ENCODE results near the gene ADAMTS2.
"Not testable (repeated sequence)": the region's sequence is repeated elsewhere in the genome, so short reads cannot be mapped to it uniquely, and the experiment has no call there.

Gene ADAMTS2

DNA sequence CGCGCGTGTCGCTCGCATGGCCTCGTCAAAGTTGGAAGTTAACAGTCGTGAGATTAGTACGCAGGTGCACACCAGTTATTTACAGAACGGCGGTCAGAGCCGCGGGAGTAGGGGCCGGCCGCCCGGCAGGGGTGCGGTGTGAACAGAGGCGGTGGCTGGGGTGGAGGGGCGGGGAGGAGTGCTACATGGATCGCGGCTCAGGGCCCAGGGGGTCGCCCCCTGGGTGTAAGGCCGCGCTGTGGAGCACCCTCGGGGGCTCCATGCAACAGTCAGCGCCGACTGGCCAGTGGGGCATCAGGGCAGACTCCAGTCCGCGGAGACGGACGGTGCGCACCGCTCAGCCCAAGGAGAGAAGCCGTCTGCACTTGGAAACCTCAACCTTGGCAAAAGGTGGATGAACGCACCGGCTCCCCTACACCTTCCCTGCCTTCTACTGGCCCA lies 224.8 kb downstream of the ADAMTS2 start:
- ATAC-seq: no peak

DNA sequence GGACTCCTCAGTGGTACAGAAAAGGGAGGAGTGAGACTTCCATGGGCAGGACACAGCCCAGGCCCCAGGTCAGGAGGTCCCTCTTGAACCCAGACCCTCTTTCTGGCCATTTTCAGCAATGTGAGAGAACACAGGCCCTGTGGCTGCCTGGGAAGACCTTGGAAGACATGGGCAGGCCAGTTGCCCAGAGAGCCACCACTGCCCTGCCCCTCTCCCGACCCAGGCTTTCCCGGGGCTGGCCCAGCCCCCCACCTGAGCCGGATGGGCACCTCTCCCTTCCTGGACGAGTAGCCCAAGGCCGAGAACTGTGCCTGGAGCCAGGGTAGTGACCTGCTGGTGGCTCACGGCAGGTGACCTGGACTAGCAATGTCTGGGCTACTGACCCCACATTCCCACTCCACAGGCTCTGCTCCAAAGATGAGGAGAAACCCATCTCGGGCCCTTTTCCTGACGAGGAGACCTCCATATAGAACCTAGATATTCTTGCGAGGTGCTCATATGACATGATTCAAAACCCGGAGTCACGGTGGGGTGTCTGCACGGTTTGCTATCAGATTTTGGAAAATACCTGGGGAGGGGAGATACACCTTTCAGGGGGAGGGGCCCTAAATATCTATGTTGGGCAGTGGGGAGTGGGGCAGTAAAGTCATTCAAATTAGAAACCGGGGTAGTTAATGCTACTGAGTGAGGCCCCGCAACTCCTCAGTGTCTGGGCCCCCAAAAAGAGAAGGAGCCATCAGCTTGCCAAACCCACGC lies 225.7 kb downstream of the ADAMTS2 start:
- ATAC-seq: no peak

DNA sequence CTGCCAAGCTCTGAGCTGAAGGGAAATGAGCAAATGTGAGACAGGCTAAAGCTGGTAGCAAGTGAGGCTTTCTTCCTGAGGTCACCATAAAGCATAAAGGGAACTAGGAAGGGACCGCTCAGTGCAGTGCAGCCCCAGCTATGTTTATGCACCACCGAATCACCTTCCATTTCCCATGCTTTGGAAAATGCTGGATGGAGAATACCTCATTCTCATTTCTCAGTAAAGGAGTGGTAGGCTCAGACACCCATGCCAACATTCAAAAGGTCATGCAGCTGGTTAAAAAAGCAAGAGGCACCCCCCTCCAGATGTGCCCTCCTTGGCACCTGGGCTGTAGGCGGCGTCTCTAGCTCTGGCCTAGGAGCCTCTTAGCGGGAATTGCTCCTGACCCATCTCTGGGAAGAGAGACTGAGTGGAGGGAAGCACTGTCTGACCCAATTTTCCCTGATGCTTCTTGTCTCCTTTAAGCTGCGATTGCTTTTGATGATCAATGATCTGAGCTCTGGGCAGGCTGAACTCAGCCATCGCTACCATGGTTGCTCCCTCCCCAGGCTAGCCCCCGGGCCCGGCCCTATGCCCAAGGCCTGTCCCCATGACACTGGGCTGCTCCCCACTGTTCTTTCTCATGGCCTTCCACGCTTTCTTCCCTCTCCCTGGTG lies 226.4 kb downstream of the ADAMTS2 start:
- no peak for ATAC-seq

DNA sequence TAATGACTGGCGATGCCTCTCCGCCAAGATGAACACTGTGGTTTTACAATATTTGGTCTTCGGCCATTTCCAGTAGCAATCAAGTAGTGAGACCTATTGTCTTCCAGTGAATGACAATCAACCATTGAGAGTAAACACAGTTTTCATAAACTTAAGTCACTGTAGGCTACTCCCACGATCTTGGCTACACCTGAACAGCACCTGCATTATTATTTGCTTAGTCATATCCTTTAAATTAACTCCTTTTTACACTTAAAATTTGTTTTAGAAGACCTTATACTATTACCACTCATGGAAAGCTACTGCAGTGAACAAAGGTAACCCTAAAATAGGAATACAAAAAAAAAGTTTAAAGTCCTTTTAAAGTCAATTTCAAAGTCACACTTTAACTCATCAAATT lies 226.9 kb downstream of the ADAMTS2 start:
- ATAC-seq: no peak

DNA sequence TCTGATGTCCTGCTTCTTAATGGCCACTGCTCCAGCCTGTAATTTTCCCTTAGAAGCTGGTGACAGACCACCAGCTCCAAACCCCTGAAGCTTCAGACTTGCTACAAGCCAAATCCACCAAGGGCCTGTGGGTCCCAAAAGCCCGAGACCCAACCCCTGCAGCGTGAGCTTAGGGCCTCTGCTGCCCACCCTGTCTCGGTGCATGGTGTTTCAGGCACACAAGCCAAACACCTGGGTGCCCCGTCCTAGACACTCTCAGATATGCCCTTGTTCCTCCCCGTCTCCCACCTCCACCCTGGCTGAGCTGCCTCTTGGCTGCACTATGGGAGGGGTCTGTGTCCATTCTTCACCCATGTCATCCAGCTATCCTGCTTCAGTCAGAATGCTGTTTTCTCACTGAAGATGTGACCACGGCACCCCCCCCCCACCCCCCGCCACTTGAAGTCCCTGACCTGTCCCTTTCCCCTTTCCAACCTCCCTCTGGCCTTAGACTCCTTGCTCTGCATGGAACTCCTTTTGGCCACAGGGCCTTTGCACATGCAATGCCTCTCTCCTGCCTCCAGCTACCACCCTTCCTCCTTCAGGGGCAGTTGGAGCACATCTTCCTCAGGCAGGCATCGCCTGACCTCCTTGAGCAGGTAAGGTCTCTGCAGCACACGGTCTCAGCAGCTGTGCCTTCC lies 229.3 kb downstream of the ADAMTS2 start:
- no peak for ATAC-seq

DNA sequence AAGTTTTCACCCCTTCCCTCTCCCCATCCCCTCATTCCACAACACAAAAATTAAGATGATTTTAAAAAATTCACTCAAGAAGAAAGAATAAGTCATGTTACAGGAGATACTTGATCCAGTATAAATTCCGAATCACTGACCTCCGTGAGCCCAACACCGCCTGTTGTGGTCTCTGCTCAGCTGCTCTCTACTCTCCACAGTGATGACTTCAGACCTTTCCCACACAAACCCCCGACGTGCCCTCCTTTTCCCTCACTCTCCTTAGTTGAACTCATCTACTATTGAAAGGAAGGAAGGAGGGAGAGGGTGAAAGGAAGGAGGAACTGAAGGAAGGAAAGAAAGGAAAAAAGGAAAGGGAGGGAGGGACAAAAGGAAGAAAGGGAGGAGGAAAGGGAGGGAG lies 230.0 kb downstream of the ADAMTS2 start:
- ATAC-seq: no peak

DNA sequence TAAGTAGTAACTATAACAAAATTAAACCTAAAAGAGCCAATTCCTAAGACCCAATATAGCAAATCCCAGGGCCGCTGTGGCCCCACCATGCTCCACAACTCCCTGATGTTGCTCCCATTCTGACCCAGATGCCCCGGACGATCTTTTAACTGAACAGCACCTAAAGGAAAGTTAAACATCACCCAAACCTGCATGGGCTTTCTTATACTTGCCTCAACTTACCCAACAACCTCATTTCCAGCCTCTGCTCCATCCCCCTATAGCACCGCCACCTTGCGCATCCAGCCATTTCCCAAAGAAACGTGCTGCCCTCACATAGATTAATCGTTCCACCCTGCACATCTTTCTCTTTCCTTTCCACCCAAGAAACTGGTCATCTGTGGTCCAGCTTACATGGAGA lies 230.5 kb downstream of the ADAMTS2 start:
- no peak for ATAC-seq

DNA sequence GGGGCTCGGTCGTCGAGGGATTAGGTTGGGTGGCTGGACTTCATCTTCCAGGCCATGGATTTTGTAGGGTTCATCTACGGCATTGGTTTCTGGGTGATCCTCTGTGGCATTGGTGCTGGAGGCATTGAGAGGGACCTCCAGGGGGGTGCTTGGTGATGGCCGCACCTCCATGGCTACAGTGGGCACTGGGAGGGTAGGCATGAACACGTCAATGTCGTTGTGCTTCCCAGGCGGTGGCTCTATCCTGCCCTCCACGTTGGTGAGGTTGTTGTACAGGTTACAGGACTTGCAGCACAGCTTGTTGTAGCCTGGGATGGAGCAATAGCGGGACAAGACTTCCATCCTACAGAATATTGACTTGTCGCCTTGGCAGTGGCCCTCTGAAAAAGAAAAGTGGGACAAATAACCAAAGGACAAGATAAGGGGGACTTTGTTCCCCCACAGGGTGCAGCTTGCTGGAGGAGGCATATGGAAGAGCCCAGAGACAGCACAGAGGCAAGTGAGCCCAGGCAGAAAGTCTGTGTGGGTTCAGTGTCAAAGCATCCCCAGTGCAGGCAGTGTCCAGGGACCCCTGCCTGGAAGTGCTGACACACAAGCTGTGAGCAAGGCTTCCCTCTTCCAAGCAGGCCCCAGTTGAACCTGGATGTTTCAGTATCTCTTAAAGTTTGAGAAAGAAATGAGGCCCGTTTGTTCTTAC lies 231.2 kb downstream of the ADAMTS2 start:
- no peak for ATAC-seq

DNA sequence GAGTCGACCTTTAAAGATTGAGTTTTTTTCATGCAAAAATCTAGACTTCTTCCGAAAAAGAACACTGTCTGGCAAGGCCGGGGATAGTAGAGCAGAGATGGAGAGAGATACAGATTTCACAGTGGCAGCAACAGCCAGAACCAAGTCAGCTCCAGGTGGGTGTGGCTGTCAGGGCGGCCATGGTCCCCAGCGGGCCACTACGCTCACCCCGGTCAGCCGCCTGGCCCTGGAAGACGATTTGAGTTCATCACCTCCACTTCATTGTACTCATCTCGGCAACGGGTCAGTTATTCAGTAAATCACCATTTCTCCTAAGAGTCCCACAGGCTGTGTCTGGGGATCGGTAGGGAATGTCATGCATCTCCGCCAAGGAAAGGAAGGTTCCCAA lies 232.1 kb downstream of the ADAMTS2 start:
- no peak for ATAC-seq

DNA sequence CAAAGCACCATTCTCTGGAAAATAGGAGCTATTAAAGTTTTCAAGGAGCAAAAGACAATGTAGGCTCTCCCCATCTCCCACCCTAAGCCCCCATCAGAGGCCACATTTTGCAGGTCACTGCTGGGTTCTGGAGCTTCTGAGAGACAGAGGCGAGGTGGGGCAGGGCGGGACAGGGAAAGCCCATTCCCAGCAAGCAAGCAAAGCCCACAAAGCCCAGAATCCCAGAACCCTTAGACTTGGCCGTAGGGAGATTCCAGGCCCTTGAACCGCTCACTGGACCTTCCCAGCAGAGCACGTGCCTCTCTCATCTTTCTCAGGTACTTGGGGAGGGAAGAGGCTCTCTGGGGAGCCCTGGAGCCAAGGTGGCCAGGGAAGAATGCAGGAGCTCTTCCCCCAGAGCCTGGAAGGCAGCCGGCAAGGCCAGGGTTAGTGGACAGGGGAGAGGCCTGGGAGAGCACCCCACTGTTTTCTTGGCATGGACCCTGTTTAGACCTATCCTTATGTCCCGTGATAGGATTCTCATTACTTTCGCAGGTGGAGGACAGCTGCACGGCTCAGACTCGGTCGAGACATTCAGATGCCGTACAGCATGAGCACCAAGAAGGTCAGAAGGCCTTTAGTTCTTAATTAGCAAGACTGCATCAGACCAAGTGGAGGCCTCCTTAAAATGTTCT lies 232.7 kb downstream of the ADAMTS2 start:
- no peak for ATAC-seq

DNA sequence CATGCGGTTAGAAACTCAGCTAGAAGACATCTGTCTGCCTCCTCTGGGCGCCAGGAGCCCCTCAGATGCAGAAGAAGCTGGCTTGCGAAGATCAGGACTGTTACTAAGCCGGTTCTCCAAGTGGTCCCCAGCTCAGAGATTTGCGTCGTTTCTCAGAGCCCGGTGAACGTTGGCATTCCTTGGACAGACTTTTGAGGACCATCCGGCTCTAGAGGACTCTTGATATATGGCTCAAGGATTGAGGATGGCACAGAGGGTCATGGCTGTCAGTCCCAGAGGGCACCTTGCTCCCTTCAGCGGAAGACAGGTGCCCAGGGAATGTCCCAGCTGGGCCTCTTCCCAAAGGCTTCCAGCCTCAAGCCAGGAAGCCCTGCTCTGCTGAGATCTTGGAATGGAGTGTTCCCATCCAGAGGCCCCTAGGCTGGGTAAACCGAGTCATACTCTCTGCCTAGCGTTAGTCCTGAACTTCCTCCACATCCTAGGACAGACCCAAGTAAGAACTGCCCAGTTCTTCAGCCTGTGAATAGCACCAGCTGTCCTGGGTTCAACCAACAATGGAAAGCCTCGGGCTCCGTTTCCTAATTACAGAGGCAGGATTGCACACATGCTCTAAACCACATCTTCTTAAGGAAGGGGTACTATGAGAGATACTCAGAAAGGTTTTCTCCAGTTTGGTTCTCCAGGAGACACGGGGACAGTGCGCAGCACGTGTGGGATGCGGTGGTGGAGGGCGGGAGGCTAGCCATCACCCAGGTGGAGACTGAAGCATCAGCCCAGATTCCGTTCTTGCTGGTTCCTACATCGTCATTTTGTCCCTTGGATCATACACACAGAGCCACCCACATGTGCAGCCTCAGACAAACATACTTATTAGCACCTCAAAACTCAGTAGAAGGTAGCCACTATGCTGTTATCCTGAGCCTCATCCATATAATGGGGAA lies 233.7 kb downstream of the ADAMTS2 start:
- ATAC-seq: no peak

DNA sequence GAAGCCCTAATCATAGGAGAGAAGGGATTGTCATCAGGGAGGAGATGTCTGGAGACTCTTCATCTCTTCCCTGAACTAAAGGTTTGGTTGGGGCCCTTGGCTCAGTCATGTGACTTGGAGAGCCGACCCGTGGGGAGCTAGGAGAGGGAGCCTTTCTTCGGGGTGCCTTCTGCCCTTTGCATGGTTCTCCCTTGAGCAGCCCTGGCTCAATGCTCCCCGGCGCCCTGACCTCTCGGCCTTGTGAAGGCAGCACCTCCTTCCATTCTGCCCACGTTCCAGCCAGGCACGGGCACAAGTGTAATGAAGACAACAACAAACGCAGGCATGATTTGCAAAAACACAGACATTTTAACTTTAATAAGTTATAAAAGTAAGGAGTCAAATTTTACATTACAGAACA lies 234.7 kb downstream of the ADAMTS2 start:
- ATAC-seq: no peak

DNA sequence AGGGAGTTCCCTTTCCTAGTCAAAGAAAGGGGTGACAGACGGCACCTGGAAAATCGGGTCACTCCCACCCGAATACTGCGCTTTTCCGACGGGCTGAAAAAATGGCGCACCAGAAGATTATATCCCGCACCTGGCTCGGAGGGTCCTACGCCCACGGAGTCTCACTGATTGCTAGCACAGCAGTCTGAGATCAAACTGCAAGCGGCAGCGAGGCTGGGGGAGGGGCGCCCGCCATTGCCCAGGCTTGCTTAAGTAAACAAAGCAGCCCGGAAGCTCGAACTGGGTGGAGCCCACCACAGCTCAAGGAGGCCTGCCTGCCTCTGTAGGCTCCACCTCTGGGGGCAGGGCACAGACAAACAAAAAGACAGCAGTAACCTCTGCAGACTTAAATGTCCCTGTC lies 244.0 kb downstream of the ADAMTS2 start:
- ATAC-seq: not testable (repeated sequence)

DNA sequence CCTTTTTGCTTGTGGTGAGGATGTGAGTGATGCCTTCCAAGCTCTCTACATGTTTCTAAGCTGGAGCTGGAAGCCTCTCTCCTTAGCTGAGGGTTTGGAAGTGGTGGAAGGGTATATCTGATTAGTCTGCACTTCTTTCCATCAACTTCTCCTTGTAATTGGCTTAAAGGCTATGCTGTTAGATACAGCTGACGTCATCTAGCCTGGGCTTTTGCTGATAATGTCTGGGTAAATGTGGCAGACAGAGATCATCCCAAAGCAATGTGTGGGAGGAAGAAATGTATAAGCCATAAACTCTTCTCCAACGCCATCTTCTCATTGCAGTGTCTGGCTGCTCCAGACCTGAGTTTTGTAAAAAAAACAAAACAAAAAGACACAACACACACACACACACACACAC lies 255.8 kb downstream of the ADAMTS2 start:
- ATAC-seq: no peak

DNA sequence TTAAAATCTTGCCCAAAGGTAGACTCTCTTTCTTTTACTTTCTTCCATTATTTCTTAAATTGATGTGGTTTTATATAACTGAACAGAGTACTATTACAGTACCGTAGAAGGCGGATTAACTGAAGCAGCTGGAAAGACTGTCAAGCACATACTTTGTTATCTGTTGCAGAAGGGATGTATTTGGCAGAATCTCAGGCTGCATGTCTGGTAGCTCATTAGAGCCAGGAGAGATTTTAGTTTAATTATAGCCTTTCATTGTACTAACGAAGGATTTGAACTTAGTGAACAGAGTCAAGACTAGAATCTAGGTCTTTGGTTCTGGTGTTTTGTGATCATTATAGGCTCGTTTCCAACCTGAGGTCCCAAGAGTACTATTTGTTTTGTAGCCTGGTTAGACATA lies 264.5 kb downstream of the ADAMTS2 start:
- ATAC-seq: no peak

DNA sequence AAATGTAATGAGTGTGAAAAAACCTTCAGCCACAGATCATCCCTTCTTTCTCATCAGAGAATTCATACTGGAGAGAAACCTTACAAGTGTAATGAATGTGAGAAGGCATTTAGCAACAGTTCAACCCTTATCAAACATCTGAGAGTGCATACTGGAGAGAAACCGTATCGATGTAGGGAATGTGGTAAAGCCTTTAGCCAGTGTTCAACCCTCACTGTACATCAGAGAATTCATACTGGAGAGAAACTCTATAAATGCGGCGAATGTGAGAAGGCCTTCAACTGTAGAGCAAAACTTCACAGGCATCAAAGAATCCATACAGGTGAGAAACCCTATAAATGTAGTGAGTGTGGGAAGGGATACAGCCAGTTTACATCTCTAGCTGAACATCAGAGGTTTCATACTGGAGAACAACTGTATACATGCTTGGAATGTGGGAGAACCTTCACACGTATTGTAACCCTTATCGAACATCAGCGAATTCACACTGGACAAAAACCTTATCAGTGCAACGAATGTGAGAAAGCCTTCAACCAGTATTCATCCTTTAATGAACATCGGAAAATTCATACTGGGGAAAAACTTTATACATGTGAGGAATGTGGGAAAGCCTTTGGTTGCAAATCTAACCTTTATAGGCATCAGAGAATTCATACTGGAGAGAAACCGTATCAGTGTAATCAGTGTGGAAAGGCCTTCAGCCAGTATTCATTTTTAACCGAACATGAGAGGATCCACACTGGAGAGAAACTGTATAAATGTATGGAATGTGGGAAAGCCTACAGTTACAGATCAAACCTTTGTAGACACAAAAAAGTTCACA lies 265.9 kb downstream of the ADAMTS2 start:
- no peak for ATAC-seq

DNA sequence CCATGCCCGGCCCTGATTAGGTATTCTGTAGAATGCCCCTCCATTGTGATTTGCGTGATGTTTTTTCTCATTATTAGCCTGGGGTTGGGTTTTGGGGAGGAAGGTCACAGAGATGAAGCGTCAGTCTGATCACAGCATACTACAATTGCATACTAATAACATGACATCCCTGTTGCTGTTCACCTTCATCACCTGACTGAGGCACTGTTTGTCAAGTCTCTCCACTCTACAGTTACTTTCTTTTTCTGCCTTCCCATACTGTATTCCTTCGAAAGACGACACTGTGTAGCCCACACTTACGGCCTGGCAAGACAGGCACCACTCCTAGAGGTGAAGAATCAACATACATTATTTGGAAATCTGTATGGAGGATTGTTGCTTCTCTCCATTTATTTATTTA lies 279.6 kb downstream of the ADAMTS2 start:
- ATAC-seq: no peak

DNA sequence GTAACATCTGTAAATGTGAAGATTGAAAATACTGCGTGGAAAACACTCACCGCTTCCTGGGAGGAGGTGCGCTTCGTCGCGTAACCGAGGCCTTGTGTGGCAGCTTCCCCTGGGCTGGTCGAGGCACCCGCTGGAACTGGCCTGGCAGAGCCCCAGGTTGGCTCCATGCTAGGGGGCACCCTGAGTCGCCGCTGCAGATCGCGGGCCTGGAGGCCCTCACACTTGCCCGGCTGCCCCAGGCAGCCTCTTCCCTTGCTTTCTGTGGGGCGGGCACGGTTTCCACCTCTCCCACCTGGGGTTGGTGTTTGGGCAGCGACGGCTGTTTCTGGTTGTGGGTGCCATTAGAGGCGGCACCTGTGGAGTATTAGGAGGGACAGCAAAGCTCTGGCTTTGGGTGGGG lies 284.2 kb downstream of the ADAMTS2 start:
- no peak for ATAC-seq
